Measurements from ENCODE around the gene ODAM.
"Not testable (repeated sequence)": the region's sequence is repeated elsewhere in the genome, so short reads cannot be mapped to it uniquely, and the experiment has no call there.

- TF ChIP-seq CTCF, POLR2A (IDR thresholded peaks at IDR 0.05): not testable (repeated sequence)
Measured at GRCh38 chr4:70212752-70213151, 17.2 kb downstream of the ODAM start.

Measured in esophagus squamous epithelium (tissue), 4 donors.